K562 (cell line): ENCODE measurements around the gene USP13. TPM values are rescaled to one million over a fixed set of nuclear protein-coding genes. Genes with fewer than 3 reads are reported as not detected.

Experiments used
- ATAC-seq: fragments of 200-7000 bp; cut with Tn5 transposase; 3 replicates; pipeline ENCODE4 v1.9.1; 2020; ENCODE audit warnings: moderate library complexity
- BruUV-seq: library from RNA; stranded (reverse); fragments of 400-500 nt; replicated peaks from 2 replicates; lab custom pipeline; 2021; lab: Mats Ljungman, UMichigan
- CTCF ChIA-PET: fragments of 300-600 bp; formaldehyde crosslinking; extraction: SDS; loops from one replicate; lab custom pipeline; 2021; ENCODE audit warnings: low intra/inter-chr PET ratio; lab: Yijun Ruan, JAX
- POLR2A ChIA-PET: fragments of 300-600, 350-650 bp; sonication (Branson Sonifier 250); formaldehyde crosslinking; extraction: SDS; loops from one replicate; lab custom pipeline; 2021; ENCODE audit warnings: antibody characterized with exemption, inconsistent platforms; lab: Yijun Ruan, JAX
- DNase-seq, 4 experiments: peaks; one replicate each; pipeline versions ENCODE4 v3.0.0 to v3.0.0-alpha.2; 2011 to 2018; ENCODE audit warnings: low spot score in 3 of 4, mixed read lengths in 3 of 4; ENCODE audit errors: extremely low read depth in 1 of 4
- FAIRE-seq: peaks from 2 replicates; lab custom pipeline; 2011; peaks lifted over from hg19 to GRCh38; lab: Jason Lieb, UNC
- H2AFZ ChIP-seq: 2 replicates; pipeline ENCODE4 v1.6.0; 2011; ENCODE audit warnings: low read depth, low read length, control low read depth, inconsistent platforms
- H3K27ac ChIP-seq: fragments of 200-600 bp; 3 replicates; pipeline ENCODE4 v1.8.0; 2011; ENCODE audit warnings: low read depth, mild to moderate bottlenecking, control low read depth, inconsistent platforms, low read length, moderate library complexity, mixed read lengths; ENCODE audit errors: extremely low read depth
- H3K27me3 ChIP-seq, 2 experiments: fragments of 300-600 bp in 1 of 2; 2 replicates in 1 of 2; 3 replicates in 1 of 2; pipeline versions ENCODE4 v1.6.0 to v1.8.0; 2011; ENCODE audit warnings: inconsistent platforms in 2 of 2, low read length in 2 of 2, mild to moderate bottlenecking in 1 of 2, mixed read lengths in 1 of 2, moderate library complexity in 1 of 2; ENCODE audit not compliant: control insufficient read depth in 2 of 2, insufficient read depth in 2 of 2
- H3K36me3 ChIP-seq: fragments of 300-600 bp; 3 replicates; pipeline ENCODE4 v1.8.0; 2011; ENCODE audit warnings: mild to moderate bottlenecking, low read length, inconsistent platforms; ENCODE audit not compliant: control insufficient read depth, insufficient read depth
- H3K4me1 ChIP-seq, 2 experiments: fragments of 200-600 bp in 1 of 2; replicated peaks in 1 of 2; 2 replicates in 1 of 2; 3 replicates in 1 of 2; pipeline versions ENCODE4 v1.5.1 to v1.8.0; 2011; ENCODE audit warnings: inconsistent platforms in 2 of 2, low read length in 2 of 2, mild to moderate bottlenecking in 1 of 2, mixed read lengths in 1 of 2, moderate library complexity in 1 of 2; ENCODE audit not compliant: control insufficient read depth in 2 of 2, insufficient read depth in 2 of 2
- H3K4me2 ChIP-seq: 2 replicates; pipeline ENCODE4 v1.6.1; 2011; ENCODE audit warnings: low read length, control low read depth, inconsistent platforms, mixed read lengths; ENCODE audit not compliant: insufficient read depth
- H3K4me3 ChIP-seq: fragments of 200-600 bp; sonication (generic), shearing (Covaris generic); 2 replicates; pipeline ENCODE4 v1.5.1; 2016; ENCODE audit warnings: control low read depth, inconsistent platforms
- H3K79me2 ChIP-seq: fragments of 200-600 bp; 3 replicates; pipeline ENCODE4 v1.8.0; 2011; ENCODE audit warnings: low read length, inconsistent platforms; ENCODE audit not compliant: control insufficient read depth, insufficient read depth
- H3K9ac ChIP-seq, 2 experiments: 2 replicates each; pipeline versions ENCODE4 v1.6.0 to v1.6.1; 2011; ENCODE audit warnings: low read depth in 2 of 2, low read length in 2 of 2, control low read depth in 1 of 2, inconsistent platforms in 1 of 2, mild to moderate bottlenecking in 1 of 2, mixed read lengths in 1 of 2; ENCODE audit not compliant: insufficient read depth in 1 of 2
- H3K9me1 ChIP-seq: one replicate; pipeline ENCODE4 v1.6.0; 2011; ENCODE audit warnings: inconsistent platforms, mild to moderate bottlenecking, low read length, moderate library complexity; ENCODE audit not compliant: control insufficient read depth, insufficient read depth
- H3K9me3 ChIP-seq: replicated peaks from 2 replicates; pipeline ENCODE4 v1.5.1; 2011; ENCODE audit warnings: low read depth, low read length, inconsistent platforms; ENCODE audit not compliant: control insufficient read depth, insufficient read depth
- H4K20me1 ChIP-seq: replicated peaks from 2 replicates; pipeline ENCODE4 v1.6.1; 2011; ENCODE audit warnings: low read length, inconsistent platforms, mixed read lengths; ENCODE audit not compliant: control insufficient read depth, insufficient read depth
- CBFA2T3 ChIP-seq: fragments of 450-650 bp; IDR thresholded peaks from 2 replicates; pipeline ENCODE4 v1.6.1; 2017
- CEBPG ChIP-seq, 3 experiments: fragments of 200-800 bp in 1 of 3; sonication (Bioruptor generic) in 1 of 3; sonication (generic) in 1 of 3; formaldehyde crosslinking in 1 of 3; IDR thresholded peaks in 2 of 3; conservative IDR thresholded peaks in 1 of 3; 2 replicates each; pipeline versions ENCODE4 v1.6.1 to v1.8.0; 2016 to 2022; ENCODE audit warnings: missing compliant biosample characterization in 2 of 3, missing genetic modification characterization in 2 of 3, mild to moderate bottlenecking in 1 of 3, missing genetic modification reagents in 1 of 3
- FIP1L1 ChIP-seq: fragments of 200-400 bp; formaldehyde crosslinking; IDR thresholded peaks from 2 replicates; pipeline ENCODE4 v1.6.1; 2018; ENCODE audit warnings: mild to moderate bottlenecking, low read depth, low read length; ENCODE audit not compliant: poor library complexity, severe bottlenecking
- HNRNPLL ChIP-seq: fragments of 200-400 bp; formaldehyde crosslinking; IDR thresholded peaks from 2 replicates; pipeline ENCODE4 v1.6.1; 2017; ENCODE audit warnings: low read length, low read depth, mild to moderate bottlenecking; ENCODE audit not compliant: poor library complexity, severe bottlenecking
- JUNB ChIP-seq: fragments of 450-650 bp; formaldehyde crosslinking; conservative IDR thresholded peaks from 2 replicates; pipeline ENCODE4 v1.4.0; 2020; ENCODE audit warnings: mild to moderate bottlenecking
- POLR3A ChIP-seq: IDR thresholded peaks from 2 replicates; pipeline ENCODE4 v1.6.1; 2011; ENCODE audit warnings: borderline replicate concordance, mild to moderate bottlenecking, moderate library complexity; ENCODE audit not compliant: insufficient read length, insufficient read depth; ENCODE audit errors: extremely low read depth
- RBBP5 ChIP-seq: fragments of 200-600 bp; sonication (generic); IDR thresholded peaks from 2 replicates; pipeline ENCODE4 v1.6.1; 2012; ENCODE audit warnings: borderline replicate concordance, mild to moderate bottlenecking, low read length, control low read depth, inconsistent platforms; ENCODE audit not compliant: insufficient read depth, poor library complexity, severe bottlenecking
- ZNF217 ChIP-seq: sonication (generic); formaldehyde crosslinking; IDR thresholded peaks from 2 replicates; pipeline ENCODE4 v1.8.0; 2022; ENCODE audit warnings: mild to moderate bottlenecking, missing genetic modification reagents
- ZNF444 ChIP-seq: fragments of 250-450 bp; sonication (Bioruptor Pico); IDR thresholded peaks from 2 replicates; pipeline ENCODE4 v1.4.0; 2020; ENCODE audit warnings: mild to moderate bottlenecking, moderate library complexity
- ZNF76 ChIP-seq: fragments of 250-450 bp; sonication (Bioruptor Pico); IDR thresholded peaks from 2 replicates; pipeline ENCODE4 v1.4.0; 2020; ENCODE audit warnings: mild to moderate bottlenecking, moderate library complexity, borderline replicate concordance
- WGBS: fragments of 100-300 bp; shearing (Covaris generic); methylation state at CpG from one replicate; pipeline ENCODE4 v1.1.6; 2016; ENCODE audit warnings: low coverage, mixed read lengths; ENCODE audit not compliant: insufficient coverage; ENCODE audit errors: missing lambda C conversion rate; 5-methylcytosine and 5-hydroxymethylcytosine counted together
- in situ Hi-C: fragments of 300-500 bp; cut with MboI; formaldehyde crosslinking; loops from 4 replicates; pipeline ENCODE4 v1.15.0; 2018; ENCODE audit warnings: inconsistent platforms, mixed read lengths
- intact Hi-C: fragments of 100-400 bp; cut with micrococcal nuclease; formaldehyde crosslinking; loops from 2 replicates; pipeline ENCODE4 v1.14.2; 2022
- polyA plus RNA-seq, 8 experiments: library from polyadenylated mRNA; depleted of rRNA in 4 of 8; stranded (reverse) in 5 of 8; unstranded in 3 of 8; fragments of >200 nt; fragmentation: Nextera tagmentation in 2 of 8; fragmentation: Illumina TruSeq in 1 of 8; extraction: Ambion mirVana in 2 of 8; extraction: Trizol in 1 of 8; gene quantifications; 2 replicates each; pipeline versions ENCODE4 v1.2.1 to v1.2.3, GENCODE V29; 2011 to 2014; ENCODE audit warnings: inconsistent platforms in 1 of 8, missing spikeins in 1 of 8
- total RNA-seq, 7 experiments: library from RNA; depleted of rRNA in 6 of 7; stranded (reverse); fragments of >200 nt in 6 of 7; fragmentation: Illumina TruSeq in 2 of 7; extraction: Trizol in 2 of 7; gene quantifications; 2 replicates each; pipeline versions ENCODE4 v1.2.1 to v1.2.3, GENCODE V29; 2011 to 2021; ENCODE audit warnings: low replicate concordance in 1 of 7
- TF ChIP-seq, protein P1 (sequence below): IDR thresholded peaks from 3 replicates; pipeline ENCODE4 v1.6.1; 2011; ENCODE audit warnings: borderline replicate concordance, mild to moderate bottlenecking; ENCODE audit not compliant: insufficient read length, insufficient read depth
- TF ChIP-seq, protein P2 (sequence below): IDR thresholded peaks from 2 replicates; pipeline ENCODE4 v1.6.1; 2014; ENCODE audit warnings: antibody characterized with exemption
- TF ChIP-seq, protein P3 (sequence below): sonication (generic); formaldehyde crosslinking; IDR thresholded peaks from 2 replicates; pipeline ENCODE4 v1.8.1; 2022; ENCODE audit warnings: missing genetic modification reagents
- TF ChIP-seq, protein P4 (sequence below): fragments of 250-450 bp; sonication (Bioruptor Pico); IDR thresholded peaks from 2 replicates; pipeline ENCODE4 v1.5.0; 2020; ENCODE audit warnings: mild to moderate bottlenecking, borderline replicate concordance

Gene USP13
- total and polyA plus RNA-seq, 9 of the 15 experiments (the other 6 are each of a cell fraction or from before 2014, with no cell fraction given) = 0.11 to 2.3 (median 0.51) TPM

DNA sequence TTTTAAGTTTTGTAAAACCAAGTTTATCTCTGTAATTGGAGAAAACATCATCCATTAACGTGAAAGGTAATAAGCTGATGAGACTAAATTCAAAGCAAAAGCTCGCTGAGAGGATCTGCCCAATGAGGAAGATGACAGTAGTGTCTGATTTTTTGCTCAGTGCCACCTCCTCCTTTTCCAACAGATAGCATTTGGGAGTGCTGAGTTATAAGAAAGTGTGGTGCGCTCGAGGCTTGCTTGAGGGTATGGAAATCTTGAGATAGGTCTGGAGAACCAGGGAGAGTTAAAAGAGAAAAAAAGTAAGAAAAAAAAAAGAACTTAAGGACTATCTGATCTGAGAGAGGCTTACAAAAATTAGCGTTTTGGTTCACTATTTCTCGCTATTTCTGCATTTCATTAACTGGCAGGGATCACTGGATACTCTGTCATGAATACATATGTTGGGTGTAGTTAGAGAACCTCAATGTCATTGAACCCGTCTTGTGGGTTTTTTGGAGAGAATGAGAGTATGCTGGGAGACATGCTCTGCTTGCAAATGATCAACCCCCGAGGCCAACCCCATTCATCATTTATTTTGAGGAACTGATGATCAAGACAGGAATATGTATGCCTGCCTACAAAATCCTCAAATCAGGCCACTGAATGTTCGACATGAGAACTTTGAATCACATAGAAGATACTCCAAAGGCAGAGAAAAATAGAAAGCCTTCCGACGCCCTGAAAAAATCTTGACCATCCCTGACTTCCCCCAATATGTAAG, 973 bp upstream of the USP13 start:
- Histone ChIP-seq H4K20me1 (0 out of 2 replicates have a peak, but pooled peaks cover 2% of the 10 kb centered on the region), H3K9me3 (no peaks in the 10 kb centered on the region), H3K4me3 (peak overlapping the region; percentile 55; the same call in 1 of the 2 replicates), H3K36me3 (no peaks in the 10 kb centered on the region), H3K4me1 (peaks cover 0 to 18% of the 10 kb centered on the region in 2 experiments; a peak in 3 of 5 replicates), H3K27me3 (peaks cover 4 to 10% of the 10 kb centered on the region in 2 experiments; a peak in 3 of 5 replicates), H3K9me1 (no peaks in the 10 kb centered on the region), H2AFZ (no peak overlapping the region), H3K27ac (no peak overlapping the region), H3K4me2 (no peak overlapping the region), H3K9ac (no peak overlapping the region), H3K79me2 (no peaks in the 10 kb centered on the region)
- CTCF ChIA-PET = no interaction called here
- intact Hi-C loops = loop anchor here (5.0 to 10.0 kb wide), 2 partner anchors 153 to 950 kb away; partner anchors contain the start of gene TTC14
- ATAC-seq (no peak), FAIRE-seq (peak; percentile 19), DNase-seq (no peak)
- WGBS = 20% methylated on average over 11 of the region's 11 CpGs
- POLR2A ChIA-PET = interaction anchor here (0.7 kb wide), 1 partner anchor 66 kb away, joined by 3 read pairs; no protein-coding TSS in a partner anchor
- BruUV-seq = no TSS peak
- in situ Hi-C loops = no loop called here
- TF ChIP-seq ZNF217 (CRISPR knock-in tag) (no peak), RBBP5 (no peak), CBFA2T3 (no peak), JUNB (CRISPR knock-in tag) (no peak), POLR3A (no peak), CEBPG (CRISPR knock-in tag; IDR thresholded peaks at IDR 0.05) (no peak), CEBPG (tag; conservative IDR thresholded peaks at IDR 0.05 in 1 of 2, IDR thresholded peaks at IDR 0.05 in 1 of 2) (no peak), ZNF76 (no peak), FIP1L1 (no peak), HNRNPLL (no peak), ZNF444 (no peak)
- TF ChIP-seq, protein P1, sequence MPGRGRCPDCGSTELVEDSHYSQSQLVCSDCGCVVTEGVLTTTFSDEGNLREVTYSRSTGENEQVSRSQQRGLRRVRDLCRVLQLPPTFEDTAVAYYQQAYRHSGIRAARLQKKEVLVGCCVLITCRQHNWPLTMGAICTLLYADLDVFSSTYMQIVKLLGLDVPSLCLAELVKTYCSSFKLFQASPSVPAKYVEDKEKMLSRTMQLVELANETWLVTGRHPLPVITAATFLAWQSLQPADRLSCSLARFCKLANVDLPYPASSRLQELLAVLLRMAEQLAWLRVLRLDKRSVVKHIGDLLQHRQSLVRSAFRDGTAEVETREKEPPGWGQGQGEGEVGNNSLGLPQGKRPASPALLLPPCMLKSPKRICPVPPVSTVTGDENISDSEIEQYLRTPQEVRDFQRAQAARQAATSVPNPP = no peak
- TF ChIP-seq, protein P2, sequence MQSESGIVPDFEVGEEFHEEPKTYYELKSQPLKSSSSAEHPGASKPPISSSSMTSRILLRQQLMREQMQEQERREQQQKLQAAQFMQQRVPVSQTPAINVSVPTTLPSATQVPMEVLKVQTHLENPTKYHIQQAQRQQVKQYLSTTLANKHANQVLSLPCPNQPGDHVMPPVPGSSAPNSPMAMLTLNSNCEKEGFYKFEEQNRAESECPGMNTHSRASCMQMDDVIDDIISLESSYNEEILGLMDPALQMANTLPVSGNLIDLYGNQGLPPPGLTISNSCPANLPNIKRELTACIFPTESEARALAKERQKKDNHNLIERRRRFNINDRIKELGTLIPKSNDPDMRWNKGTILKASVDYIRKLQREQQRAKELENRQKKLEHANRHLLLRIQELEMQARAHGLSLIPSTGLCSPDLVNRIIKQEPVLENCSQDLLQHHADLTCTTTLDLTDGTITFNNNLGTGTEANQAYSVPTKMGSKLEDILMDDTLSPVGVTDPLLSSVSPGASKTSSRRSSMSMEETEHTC = no peak
- TF ChIP-seq, protein P3, sequence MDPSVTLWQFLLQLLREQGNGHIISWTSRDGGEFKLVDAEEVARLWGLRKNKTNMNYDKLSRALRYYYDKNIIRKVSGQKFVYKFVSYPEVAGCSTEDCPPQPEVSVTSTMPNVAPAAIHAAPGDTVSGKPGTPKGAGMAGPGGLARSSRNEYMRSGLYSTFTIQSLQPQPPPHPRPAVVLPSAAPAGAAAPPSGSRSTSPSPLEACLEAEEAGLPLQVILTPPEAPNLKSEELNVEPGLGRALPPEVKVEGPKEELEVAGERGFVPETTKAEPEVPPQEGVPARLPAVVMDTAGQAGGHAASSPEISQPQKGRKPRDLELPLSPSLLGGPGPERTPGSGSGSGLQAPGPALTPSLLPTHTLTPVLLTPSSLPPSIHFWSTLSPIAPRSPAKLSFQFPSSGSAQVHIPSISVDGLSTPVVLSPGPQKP (CRISPR knock-in tag) = no peak
- TF ChIP-seq, protein P4, sequence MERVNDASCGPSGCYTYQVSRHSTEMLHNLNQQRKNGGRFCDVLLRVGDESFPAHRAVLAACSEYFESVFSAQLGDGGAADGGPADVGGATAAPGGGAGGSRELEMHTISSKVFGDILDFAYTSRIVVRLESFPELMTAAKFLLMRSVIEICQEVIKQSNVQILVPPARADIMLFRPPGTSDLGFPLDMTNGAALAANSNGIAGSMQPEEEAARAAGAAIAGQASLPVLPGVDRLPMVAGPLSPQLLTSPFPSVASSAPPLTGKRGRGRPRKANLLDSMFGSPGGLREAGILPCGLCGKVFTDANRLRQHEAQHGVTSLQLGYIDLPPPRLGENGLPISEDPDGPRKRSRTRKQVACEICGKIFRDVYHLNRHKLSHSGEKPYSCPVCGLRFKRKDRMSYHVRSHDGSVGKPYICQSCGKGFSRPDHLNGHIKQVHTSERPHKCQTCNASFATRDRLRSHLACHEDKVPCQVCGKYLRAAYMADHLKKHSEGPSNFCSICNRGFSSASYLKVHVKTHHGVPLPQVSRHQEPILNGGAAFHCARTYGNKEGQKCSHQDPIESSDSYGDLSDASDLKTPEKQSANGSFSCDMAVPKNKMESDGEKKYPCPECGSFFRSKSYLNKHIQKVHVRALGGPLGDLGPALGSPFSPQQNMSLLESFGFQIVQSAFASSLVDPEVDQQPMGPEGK (CRISPR knock-in tag) = no peak
